ENCODE measurements around the gene ARHGEF39. TPM values are rescaled to one million over a fixed set of nuclear protein-coding genes. Genes with fewer than 3 reads are reported as not detected.
A peak's percentile ranks its signal among the peaks of the same experiment; 100 is the strongest.

The ARHGEF39 gene
- total RNA-seq, 4 donors from 2014 or later, result 1.6 to 7.4 (median 5.8) TPM

DNA sequence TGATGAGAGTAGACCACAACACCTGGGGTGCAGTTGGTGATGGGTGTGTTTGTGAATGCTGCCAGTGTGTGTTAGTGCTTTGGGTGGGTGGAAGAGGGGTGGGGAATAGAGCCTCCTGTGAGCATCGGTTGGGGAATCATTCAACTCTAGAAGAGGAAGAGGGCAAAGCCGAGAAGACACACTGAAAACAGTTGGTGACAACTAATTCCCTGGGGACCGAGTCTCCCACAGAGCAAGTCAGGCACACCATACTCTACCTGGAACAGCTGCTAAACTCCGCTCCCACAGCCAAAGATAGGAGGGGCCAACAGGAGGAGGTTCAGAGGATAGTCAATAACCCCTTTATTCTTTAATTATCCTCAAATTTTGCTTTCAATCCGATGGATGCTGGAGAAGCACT is 1.6 kb upstream of the ARHGEF39 start:
- no peaks in the 10 kb centered on the region for H3K27me3 ChIP-seq
- TF ChIP-seq POLR2AphosphoS5 (IDR thresholded peaks at IDR 0.05), result no peak
- TF ChIP-seq POLR2A (IDR thresholded peaks at IDR 0.05), result no peak
- no peak for TF ChIP-seq CTCF (IDR thresholded peaks at IDR 0.05)
- no peak for TF ChIP-seq EP300 (IDR thresholded peaks at IDR 0.05; ENCODE audit: low read depth)
- H3K27ac ChIP-seq, result no peak overlapping the region
- in situ Hi-C loops (cut with MboI; ENCODE audit: low pct_ligation_motif_present in 1 of 4, low pct_unique_long_range_greater_than_20kb in 1 of 4, low sequenced_read_pairs in 3 of 4) (no loop called here), intact Hi-C loops (cut with DNase I; ENCODE audit: low total_unique reads) (no loop called here)
- peaks cover 7 to 46% (median 40%) of the 10 kb centered on the region in 4 donors for H3K4me1 ChIP-seq
- no peaks in the 10 kb centered on the region for H3K9me3 ChIP-seq
- DNase-seq, result no peak
- H3K4me3 ChIP-seq, result no peak overlapping the region
- H3K36me3 ChIP-seq, result no peaks in the 10 kb centered on the region
- 78% methylated on average over 5 of the region's 5 CpGs; no CpG with 5 or more reads in 1 of the 2 donors for WGBS, 2 donors (ENCODE audit: low coverage in 1 of 2)

DNA sequence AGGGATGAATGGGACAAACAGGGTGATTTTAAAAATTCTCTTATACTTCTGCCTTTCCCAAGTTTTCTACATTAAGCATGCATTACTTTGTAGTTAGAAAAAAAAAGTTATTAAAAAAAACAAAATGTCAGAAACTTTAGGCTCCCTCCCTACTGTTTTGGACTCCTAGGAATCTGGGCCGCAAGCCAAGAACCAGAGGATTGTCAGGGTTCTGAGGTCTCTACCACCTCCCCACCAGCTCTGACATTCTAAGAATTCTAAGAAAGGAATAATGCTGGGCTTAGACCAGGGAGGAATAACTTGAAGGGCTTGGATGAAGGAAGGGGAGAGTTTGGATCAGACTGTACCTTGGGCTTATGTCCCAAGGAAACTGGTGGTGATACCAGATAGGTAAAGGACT is 1.1 kb upstream of the ARHGEF39 start:
- WGBS, 2 donors (ENCODE audit: low coverage in 1 of 2), result 64% methylated on average over 1 of the region's 1 CpG; no CpG with 5 or more reads in 1 of the 2 donors
- intact Hi-C loops (cut with DNase I; ENCODE audit: low total_unique reads), result no loop called here
- peaks cover 11 to 50% (median 45%) of the 10 kb centered on the region in 4 donors for H3K4me1 ChIP-seq
- H3K9me3 ChIP-seq, result no peaks in the 10 kb centered on the region
- H3K36me3 ChIP-seq, result no peaks in the 10 kb centered on the region
- H3K27me3 ChIP-seq, result no peaks in the 10 kb centered on the region
- no peak overlapping the region for H3K27ac ChIP-seq
- TF ChIP-seq POLR2A (IDR thresholded peaks at IDR 0.05), result no peak
- TF ChIP-seq POLR2AphosphoS5 (IDR thresholded peaks at IDR 0.05), result no peak
- no peak for TF ChIP-seq CTCF (IDR thresholded peaks at IDR 0.05)
- TF ChIP-seq EP300 (IDR thresholded peaks at IDR 0.05; ENCODE audit: low read depth), result no peak
- in situ Hi-C loops (cut with MboI; ENCODE audit: low pct_ligation_motif_present in 1 of 4, low pct_unique_long_range_greater_than_20kb in 1 of 4, low sequenced_read_pairs in 3 of 4), result no loop called here
- no peak overlapping the region for H3K4me3 ChIP-seq
- no peak for DNase-seq

DNA sequence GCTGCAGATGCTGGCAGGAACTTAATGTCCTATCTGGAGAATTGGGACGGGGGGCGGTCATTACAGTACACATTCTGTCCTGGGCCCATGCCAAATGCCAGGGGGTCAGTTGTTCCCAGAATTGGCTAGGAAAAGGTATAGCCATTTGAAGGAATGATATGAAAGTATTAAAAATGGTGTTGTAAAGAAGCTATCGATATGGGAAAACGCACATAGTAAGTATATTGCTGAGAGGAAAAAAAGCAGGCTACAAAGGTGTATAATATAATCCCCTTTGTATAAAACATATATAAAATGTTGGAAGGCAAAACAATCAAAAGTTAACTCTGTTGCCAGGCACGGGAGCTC is 450 bp upstream of the ARHGEF39 start:
- Histone ChIP-seq H3K4me1 (peaks cover 17 to 56% (median 51%) of the 10 kb centered on the region in 4 donors), H3K9me3 (no peaks in the 10 kb centered on the region), H3K4me3 (peak overlapping the region; percentile 15 to 59 (median 42)), H3K36me3 (no peaks in the 10 kb centered on the region), H3K27ac (peak overlapping the region; percentile 79 to 99 (median 98)), H3K27me3 (no peaks in the 10 kb centered on the region)
- no peak for DNase-seq
- 22 to 50% methylated on average over 3 to 5 of the region's 5 CpGs for WGBS, 2 donors (ENCODE audit: low coverage in 1 of 2)
- no peak for TF ChIP-seq POLR2A (IDR thresholded peaks at IDR 0.05)
- TF ChIP-seq POLR2AphosphoS5 (IDR thresholded peaks at IDR 0.05), result no peak
- TF ChIP-seq CTCF (IDR thresholded peaks at IDR 0.05), result no peak
- no peak for TF ChIP-seq EP300 (IDR thresholded peaks at IDR 0.05; ENCODE audit: low read depth)
- intact Hi-C loops (cut with DNase I; ENCODE audit: low total_unique reads), result no loop called here
- in situ Hi-C loops (cut with MboI; ENCODE audit: low pct_ligation_motif_present in 1 of 4, low pct_unique_long_range_greater_than_20kb in 1 of 4, low sequenced_read_pairs in 3 of 4), result no loop called here

DNA sequence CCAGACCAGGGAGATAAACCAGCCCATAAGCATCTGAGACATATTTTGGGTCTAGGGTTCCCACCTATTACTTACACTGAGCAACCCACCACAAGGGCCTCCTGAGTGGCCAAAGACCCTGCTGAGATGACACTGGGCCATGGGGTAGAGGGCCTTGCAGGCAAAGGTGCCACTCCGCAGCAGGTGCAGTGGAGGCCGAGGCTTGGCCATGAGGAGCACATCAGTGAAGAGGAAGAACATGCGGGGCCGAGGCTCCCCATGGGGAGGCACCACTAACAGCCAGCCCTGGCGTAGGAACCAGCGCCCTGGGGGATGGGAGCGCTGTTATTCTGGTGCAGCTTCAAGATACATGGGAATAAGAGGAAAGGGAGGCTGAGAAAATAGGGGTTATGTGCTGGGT is 2.6 kb downstream of the ARHGEF39 start:
- DNase-seq, result no peak
- Histone ChIP-seq H3K4me1 (peaks cover 18 to 62% (median 53%) of the 10 kb centered on the region in 4 donors), H3K9me3 (no peaks in the 10 kb centered on the region), H3K27ac (peak overlapping the region; percentile 95 to 99 (median 98)), H3K27me3 (no peaks in the 10 kb centered on the region), H3K36me3 (no peaks in the 10 kb centered on the region), H3K4me3 (no peak overlapping the region)
- in situ Hi-C loops (cut with MboI; ENCODE audit: low pct_ligation_motif_present in 1 of 4, low pct_unique_long_range_greater_than_20kb in 1 of 4, low sequenced_read_pairs in 3 of 4), result no loop called here
- intact Hi-C loops (cut with DNase I; ENCODE audit: low total_unique reads), result no loop called here
- TF ChIP-seq POLR2AphosphoS5 (IDR thresholded peaks at IDR 0.05), result no peak
- WGBS, 2 donors (ENCODE audit: low coverage in 1 of 2), result 80 to 89% methylated on average over 5 to 7 of the region's 7 CpGs

DNA sequence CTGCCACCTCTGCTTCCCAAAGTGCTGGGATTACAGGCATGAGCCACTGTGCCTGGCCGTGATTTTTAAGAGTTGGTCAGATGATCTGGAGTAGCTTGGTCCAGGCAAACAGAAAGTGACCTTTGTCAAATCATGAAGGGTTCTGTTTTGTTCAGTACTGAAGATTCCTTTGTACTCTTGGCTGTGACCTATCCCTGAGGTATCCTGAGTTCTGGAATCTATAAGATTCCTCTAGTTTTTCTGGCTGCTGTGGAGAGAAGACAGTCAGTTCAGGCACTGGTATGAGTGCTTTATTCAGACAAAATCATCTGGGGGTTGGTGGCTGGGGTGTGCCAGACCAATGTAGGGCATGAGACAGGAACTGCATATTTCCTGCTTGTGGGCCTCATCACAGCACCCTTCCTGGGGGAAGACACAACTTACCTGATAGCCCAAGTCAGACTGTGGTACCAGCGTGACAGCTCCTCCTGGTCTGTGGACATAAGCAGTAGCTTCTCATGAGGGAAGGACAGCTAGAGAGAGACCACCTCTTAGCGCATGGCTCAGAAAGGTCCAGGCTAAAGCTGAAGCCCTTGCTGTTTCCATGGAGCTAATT is 3.1 kb downstream of the ARHGEF39 start:
- no peak for TF ChIP-seq POLR2A (IDR thresholded peaks at IDR 0.05)
- TF ChIP-seq CTCF (IDR thresholded peaks at IDR 0.05), result no peak
- TF ChIP-seq EP300 (IDR thresholded peaks at IDR 0.05; ENCODE audit: low read depth), result no peak
- no peak for TF ChIP-seq POLR2AphosphoS5 (IDR thresholded peaks at IDR 0.05)
- H3K4me1 ChIP-seq, result peaks cover 18 to 68% (median 59%) of the 10 kb centered on the region in 4 donors
- DNase-seq, result no peak
- WGBS, 2 donors (ENCODE audit: low coverage in 1 of 2), result 44 to 57% methylated on average over 1 to 3 of the region's 3 CpGs
- H3K4me3 ChIP-seq, result no peak overlapping the region
- intact Hi-C loops (cut with DNase I; ENCODE audit: low total_unique reads) (no loop called here), in situ Hi-C loops (cut with MboI; ENCODE audit: low pct_ligation_motif_present in 1 of 4, low pct_unique_long_range_greater_than_20kb in 1 of 4, low sequenced_read_pairs in 3 of 4) (no loop called here)
- H3K36me3 ChIP-seq, result no peaks in the 10 kb centered on the region
- H3K9me3 ChIP-seq, result no peaks in the 10 kb centered on the region
- H3K27me3 ChIP-seq, result no peaks in the 10 kb centered on the region
- peak overlapping the region; percentile 95 to 99 (median 98) for H3K27ac ChIP-seq
